ENCODE data around the gene SPINK8.

DNA sequence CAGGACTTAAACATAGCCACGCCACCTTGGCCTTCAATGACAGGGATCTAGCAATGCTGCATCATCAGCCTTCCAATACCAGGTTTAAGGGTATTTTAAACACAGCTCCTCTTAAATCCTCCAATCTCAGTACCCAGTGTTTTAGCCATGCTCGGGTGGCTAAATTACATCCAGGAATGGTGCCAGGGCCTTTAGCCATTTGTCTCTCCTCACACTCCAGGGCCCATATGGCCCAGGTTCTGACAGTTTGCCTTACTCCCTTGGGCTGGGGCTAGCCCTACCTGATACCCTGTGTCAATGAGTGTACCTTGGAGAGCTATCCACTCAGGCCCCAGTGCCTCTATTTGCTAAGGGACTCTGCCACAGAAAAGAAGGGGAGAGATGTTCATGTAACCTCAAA, 63.2 kb downstream of the SPINK8 start:
- no peak for TF ChIP-seq EZH2 (IDR thresholded peaks at IDR 0.05; ENCODE audit: insufficient read depth, poor library complexity, severe bottlenecking)
- no peak for TF ChIP-seq EZH2phosphoT487 (IDR thresholded peaks at IDR 0.05; ENCODE audit: insufficient read depth, low read depth)
